ENCODE data around the gene SLC38A5. TPM values are rescaled to one million over a fixed set of nuclear protein-coding genes. Genes with fewer than 3 reads are reported as not detected.

Gene SLC38A5
- total and polyA plus RNA-seq, 2 donors (not counting 3 experiments of a cell fraction or from before 2014, with no cell fraction given): 21.6 to 28.8 TPM

DNA sequence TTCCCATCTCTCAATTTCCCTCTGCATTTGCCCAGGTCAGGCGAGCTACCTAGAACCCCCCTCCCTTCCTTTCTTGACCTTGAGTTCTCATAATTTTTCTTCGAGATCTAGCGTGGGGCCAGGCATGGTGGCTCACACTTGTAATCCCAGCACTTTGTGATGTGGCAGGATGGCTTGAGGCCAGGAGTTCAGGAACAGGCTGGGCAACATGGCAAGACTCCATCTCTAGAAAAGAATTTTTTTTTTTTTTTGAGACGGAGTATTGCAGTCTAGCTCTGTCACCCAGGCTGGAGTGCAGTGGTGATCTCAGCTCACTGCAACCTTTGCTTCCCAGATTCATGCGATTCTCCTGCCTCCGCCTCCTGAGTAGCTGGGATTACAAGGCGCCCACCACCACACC lies 34.2 kb upstream of the SLC38A5 start:
- dilution Hi-C loops (cut with MboI; ENCODE audit: extremely low pct_ligation_motif_present, low sequenced_read_pairs): no loop called here
- CTCF ChIA-PET: no interaction called here
- DNase-seq (ENCODE audit: low read depth, low spot score): no peak
- Histone ChIP-seq H3K9me3 (replicated peaks; ENCODE audit: control insufficient read depth, insufficient read depth, low read length) (no peaks in the 10 kb centered on the region), H3K9me1 (replicated peaks; ENCODE audit: control insufficient read depth, extremely low read depth, insufficient read depth, low read length) (no peaks in the 10 kb centered on the region), H3K27me3 (ENCODE audit: control insufficient read depth in 2 of 2, insufficient read depth in 2 of 2, low read length in 2 of 2) (no peaks in the 10 kb centered on the region), H4K20me1 (replicated peaks; ENCODE audit: control insufficient read depth, extremely low read depth, insufficient read depth, low read length) (no peaks in the 10 kb centered on the region), H3K4me3 (replicated peaks in 1 of 3; ENCODE audit: insufficient read depth in 1 of 3, low read depth in 1 of 3, low read length in 3 of 3) (no peak overlapping the region), H3K4me2 (ENCODE audit: insufficient read depth, low read length) (no peak overlapping the region), H3K27ac (ENCODE audit: insufficient read depth, low read depth, low read length) (no peak overlapping the region), H3K36me3 (ENCODE audit: control insufficient read depth in 2 of 2, extremely low read depth in 1 of 2, insufficient read depth in 2 of 2, low read length in 2 of 2) (no peaks in the 10 kb centered on the region), H3K4me1 (ENCODE audit: control insufficient read depth, extremely low read depth, insufficient read depth, low read length) (no peaks in the 10 kb centered on the region), H3K79me2 (ENCODE audit: control insufficient read depth, insufficient read depth, low read length) (no peaks in the 10 kb centered on the region), H3K9ac (replicated peaks; ENCODE audit: extremely low read depth, insufficient read depth, low read length) (no peak overlapping the region), H2AFZ (ENCODE audit: low read depth, low read length) (no peak overlapping the region)
- intact Hi-C loops (cut with micrococcal nuclease): no loop called here
- FAIRE-seq: no peak
- BruUV-seq (replicated peaks): no TSS peak
- TF ChIP-seq EZH2 (IDR thresholded peaks at IDR 0.05; ENCODE audit: borderline replicate concordance, low read depth, low read length, severe bottlenecking) (no peak), GATA2 (IDR thresholded peaks at IDR 0.05; ENCODE audit: insufficient read depth, insufficient read length, low read depth, low read length) (no peak), FOS (IDR thresholded peaks at IDR 0.05; ENCODE audit: borderline replicate concordance, insufficient read depth, low read length) (no peak), JUN (IDR thresholded peaks at IDR 0.05; ENCODE audit: borderline replicate concordance, insufficient read depth, insufficient read length, low read depth) (no peak), POLR2A (IDR thresholded peaks at IDR 0.05; ENCODE audit: low read depth, low read length) (no peak), POLR2AphosphoS5 (IDR thresholded peaks at IDR 0.05; ENCODE audit: insufficient read depth, low read depth, low read length) (no peak)
- POLR2A ChIA-PET: no interaction called here

DNA sequence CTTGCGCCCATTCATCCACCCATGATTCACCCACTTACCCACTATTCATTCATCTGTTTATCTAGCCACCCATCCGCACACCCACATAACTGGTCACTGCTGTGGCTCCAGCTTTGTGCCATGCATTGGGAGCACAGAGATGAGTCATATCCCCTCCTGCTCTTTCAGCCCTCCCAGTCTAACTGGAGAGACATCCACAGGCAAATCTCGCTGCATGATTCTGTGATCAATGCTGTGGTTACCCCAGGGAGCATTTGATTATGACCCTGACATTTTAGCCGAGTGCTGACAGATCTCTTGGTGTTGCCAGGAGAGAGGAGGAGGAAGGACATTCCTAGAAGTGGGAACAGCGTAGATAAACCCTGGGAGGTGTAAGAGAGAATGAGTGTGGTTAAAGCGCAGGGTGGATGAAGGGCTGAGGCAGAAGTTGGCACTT lies 28.3 kb upstream of the SLC38A5 start:
- H3K36me3 ChIP-seq (ENCODE audit: control insufficient read depth in 2 of 2, extremely low read depth in 1 of 2, insufficient read depth in 2 of 2, low read length in 2 of 2): no peaks in the 10 kb centered on the region
- DNase-seq (ENCODE audit: low read depth, low spot score): peak; percentile 44
- H3K4me1 ChIP-seq (ENCODE audit: control insufficient read depth, extremely low read depth, insufficient read depth, low read length): peaks cover 8% of the 10 kb centered on the region
- no peaks in the 10 kb centered on the region for H3K27me3 ChIP-seq (ENCODE audit: control insufficient read depth in 2 of 2, insufficient read depth in 2 of 2, low read length in 2 of 2)
- no peak overlapping the region for H3K9ac ChIP-seq (replicated peaks; ENCODE audit: extremely low read depth, insufficient read depth, low read length)
- TF ChIP-seq FOS (IDR thresholded peaks at IDR 0.05; ENCODE audit: borderline replicate concordance, insufficient read depth, low read length) (peak; percentile 82), JUN (IDR thresholded peaks at IDR 0.05; ENCODE audit: borderline replicate concordance, insufficient read depth, insufficient read length, low read depth) (peak; percentile 67), EZH2 (IDR thresholded peaks at IDR 0.05; ENCODE audit: borderline replicate concordance, low read depth, low read length, severe bottlenecking) (no peak), GATA2 (IDR thresholded peaks at IDR 0.05; ENCODE audit: insufficient read depth, insufficient read length, low read depth, low read length) (peak; percentile 32), POLR2AphosphoS5 (IDR thresholded peaks at IDR 0.05; ENCODE audit: insufficient read depth, low read depth, low read length) (no peak), POLR2A (IDR thresholded peaks at IDR 0.05; ENCODE audit: low read depth, low read length) (no peak)
- TF ChIP-seq, protein P1, sequence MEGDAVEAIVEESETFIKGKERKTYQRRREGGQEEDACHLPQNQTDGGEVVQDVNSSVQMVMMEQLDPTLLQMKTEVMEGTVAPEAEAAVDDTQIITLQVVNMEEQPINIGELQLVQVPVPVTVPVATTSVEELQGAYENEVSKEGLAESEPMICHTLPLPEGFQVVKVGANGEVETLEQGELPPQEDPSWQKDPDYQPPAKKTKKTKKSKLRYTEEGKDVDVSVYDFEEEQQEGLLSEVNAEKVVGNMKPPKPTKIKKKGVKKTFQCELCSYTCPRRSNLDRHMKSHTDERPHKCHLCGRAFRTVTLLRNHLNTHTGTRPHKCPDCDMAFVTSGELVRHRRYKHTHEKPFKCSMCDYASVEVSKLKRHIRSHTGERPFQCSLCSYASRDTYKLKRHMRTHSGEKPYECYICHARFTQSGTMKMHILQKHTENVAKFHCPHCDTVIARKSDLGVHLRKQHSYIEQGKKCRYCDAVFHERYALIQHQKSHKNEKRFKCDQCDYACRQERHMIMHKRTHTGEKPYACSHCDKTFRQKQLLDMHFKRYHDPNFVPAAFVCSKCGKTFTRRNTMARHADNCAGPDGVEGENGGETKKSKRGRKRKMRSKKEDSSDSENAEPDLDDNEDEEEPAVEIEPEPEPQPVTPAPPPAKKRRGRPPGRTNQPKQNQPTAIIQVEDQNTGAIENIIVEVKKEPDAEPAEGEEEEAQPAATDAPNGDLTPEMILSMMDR (IDR thresholded peaks at IDR 0.05; ENCODE audit: extremely low read depth in 1 of 2, insufficient read depth in 1 of 2, low read depth in 1 of 2, low read length in 2 of 2): no peak
- TF ChIP-seq, protein P2, sequence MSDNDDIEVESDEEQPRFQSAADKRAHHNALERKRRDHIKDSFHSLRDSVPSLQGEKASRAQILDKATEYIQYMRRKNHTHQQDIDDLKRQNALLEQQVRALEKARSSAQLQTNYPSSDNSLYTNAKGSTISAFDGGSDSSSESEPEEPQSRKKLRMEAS (IDR thresholded peaks at IDR 0.05; ENCODE audit: insufficient read depth, insufficient read length): no peak
- peak; percentile 99 for FAIRE-seq
- H3K27ac ChIP-seq (ENCODE audit: insufficient read depth, low read depth, low read length): no peak overlapping the region
- H3K79me2 ChIP-seq (ENCODE audit: control insufficient read depth, insufficient read depth, low read length): no peaks in the 10 kb centered on the region
- no peaks in the 10 kb centered on the region for H4K20me1 ChIP-seq (replicated peaks; ENCODE audit: control insufficient read depth, extremely low read depth, insufficient read depth, low read length)
- CTCF ChIA-PET: no interaction called here
- no TSS peak for BruUV-seq (replicated peaks)
- peak overlapping the region; percentile 26 for H2AFZ ChIP-seq (ENCODE audit: low read depth, low read length)
- H3K9me1 ChIP-seq (replicated peaks; ENCODE audit: control insufficient read depth, extremely low read depth, insufficient read depth, low read length): no peaks in the 10 kb centered on the region
- intact Hi-C loops (cut with micrococcal nuclease): no loop called here
- H3K9me3 ChIP-seq (replicated peaks; ENCODE audit: control insufficient read depth, insufficient read depth, low read length): no peaks in the 10 kb centered on the region
- dilution Hi-C loops (cut with MboI; ENCODE audit: extremely low pct_ligation_motif_present, low sequenced_read_pairs): no loop called here
- peak overlapping the region; percentile 11 for H3K4me2 ChIP-seq (ENCODE audit: insufficient read depth, low read length)
- POLR2A ChIA-PET: no interaction called here
- no peak overlapping the region for H3K4me3 ChIP-seq (replicated peaks in 1 of 3; ENCODE audit: insufficient read depth in 1 of 3, low read depth in 1 of 3, low read length in 3 of 3)
